HG03558 (cell line): Measurements from ENCODE around the gene GLP1R.

Source experiments
- ATAC-seq: cut with Tn5 transposase; IDR thresholded peaks from one replicate; pipeline ENCODE4 v1.9.1; 2021; ENCODE audit warnings: moderate number of reproducible peaks; ENCODE audit not compliant: unreplicated experiment; ENCODE audit errors: extremely low read depth

Gene GLP1R

DNA sequence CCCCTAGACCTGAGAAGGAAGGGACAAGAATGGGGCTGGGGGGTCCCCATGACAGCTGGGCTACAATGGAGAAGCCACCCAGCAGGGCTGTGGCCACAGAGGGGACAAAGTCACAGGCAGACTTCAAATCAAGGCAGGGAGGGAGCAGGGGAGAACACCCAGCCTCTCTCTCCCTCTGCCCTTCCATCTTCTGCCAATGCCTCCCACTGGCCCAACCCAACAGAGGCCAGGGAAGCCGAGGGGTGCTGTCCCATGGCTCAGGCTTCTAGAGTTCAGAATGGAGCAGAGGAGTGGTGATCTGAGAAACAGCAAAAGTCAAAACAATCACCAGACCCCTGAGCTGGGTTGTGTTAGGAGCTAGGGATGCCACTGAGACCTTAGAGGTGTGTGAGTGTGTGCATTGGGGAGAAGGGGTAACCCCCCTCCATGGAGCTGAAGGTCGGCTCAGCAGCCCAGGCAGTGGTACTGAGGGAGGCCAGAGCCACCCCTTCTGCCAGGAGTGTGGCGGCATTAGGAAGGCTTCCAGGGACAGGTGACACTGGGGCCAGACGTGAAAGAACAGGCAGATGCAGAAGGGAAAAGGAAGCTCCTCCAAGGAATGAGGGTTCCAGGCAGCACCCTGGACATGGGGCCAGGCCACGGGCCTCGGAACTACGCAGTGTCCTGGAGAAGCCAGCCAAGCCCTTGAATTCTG is 12.0 kb downstream of the GLP1R start:
- ATAC-seq, result no peak

GRCh38 chr6:39061182-39061581 is 12.6 kb downstream of the GLP1R start:
- no peak for ATAC-seq

GRCh38 chr6:39061588-39061987 is 13.0 kb downstream of the GLP1R start:
- no peak for ATAC-seq

GRCh38 chr6:39062014-39062740 is 13.6 kb downstream of the GLP1R start:
- ATAC-seq, result no peak

DNA sequence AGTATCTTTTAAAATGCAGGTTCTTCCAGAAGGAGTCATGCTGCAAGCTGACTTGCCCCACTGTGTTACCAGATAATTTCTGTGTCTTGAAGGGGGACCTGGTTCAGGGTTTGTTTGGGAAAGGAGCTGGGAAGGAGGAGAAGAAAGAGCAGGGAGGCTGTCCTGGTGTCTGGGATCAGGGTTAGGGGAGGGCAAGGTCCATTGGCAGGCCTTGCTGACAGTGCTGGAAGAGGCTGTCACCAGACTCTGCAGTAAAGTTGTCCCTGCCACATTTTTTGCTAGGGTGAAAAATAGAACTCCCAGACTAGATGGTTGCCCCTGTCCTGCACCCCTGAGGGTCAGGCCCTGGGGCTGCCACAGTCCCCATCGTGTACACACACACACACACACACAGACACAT is 14.9 kb downstream of the GLP1R start:
- no peak for ATAC-seq

GRCh38 chr6:39065561-39065960 is 17.0 kb downstream of the GLP1R start:
- no peak for ATAC-seq

DNA sequence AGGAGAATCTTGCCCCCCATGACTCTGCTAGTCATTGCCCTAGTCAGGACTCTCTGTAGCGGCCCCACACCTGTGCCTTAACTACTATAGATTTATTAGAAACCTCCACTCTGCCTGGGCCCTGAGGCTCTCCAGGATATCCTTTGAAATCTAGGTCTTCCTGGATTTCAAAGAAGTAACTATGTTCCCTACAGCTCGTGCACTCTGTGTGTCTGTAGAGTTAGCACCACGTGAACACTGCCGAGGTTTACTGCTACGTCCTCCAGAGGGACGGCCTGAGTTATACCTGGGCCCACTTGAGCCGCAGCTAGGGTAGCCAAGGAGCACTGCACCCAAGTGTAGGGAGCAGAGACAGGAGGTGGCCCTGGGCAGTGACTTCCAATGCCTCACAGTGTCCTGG is 19.8 kb downstream of the GLP1R start:
- no peak for ATAC-seq

DNA sequence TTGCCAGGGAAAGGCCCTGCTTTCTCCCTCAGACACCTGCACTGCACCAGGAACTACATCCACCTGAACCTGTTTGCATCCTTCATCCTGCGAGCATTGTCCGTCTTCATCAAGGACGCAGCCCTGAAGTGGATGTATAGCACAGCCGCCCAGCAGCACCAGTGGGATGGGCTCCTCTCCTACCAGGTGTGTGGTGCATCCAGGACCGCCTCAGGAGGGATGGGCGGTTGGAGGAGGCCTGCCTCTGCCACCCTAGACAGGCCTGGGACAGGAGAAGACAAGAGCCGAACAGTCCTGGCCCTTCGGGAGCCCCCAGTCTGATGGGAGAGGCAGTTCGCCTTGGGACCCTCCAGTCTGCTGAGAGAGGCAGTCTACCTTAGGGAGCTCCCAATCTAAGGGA is 24.2 kb downstream of the GLP1R start:
- no peak for ATAC-seq

DNA sequence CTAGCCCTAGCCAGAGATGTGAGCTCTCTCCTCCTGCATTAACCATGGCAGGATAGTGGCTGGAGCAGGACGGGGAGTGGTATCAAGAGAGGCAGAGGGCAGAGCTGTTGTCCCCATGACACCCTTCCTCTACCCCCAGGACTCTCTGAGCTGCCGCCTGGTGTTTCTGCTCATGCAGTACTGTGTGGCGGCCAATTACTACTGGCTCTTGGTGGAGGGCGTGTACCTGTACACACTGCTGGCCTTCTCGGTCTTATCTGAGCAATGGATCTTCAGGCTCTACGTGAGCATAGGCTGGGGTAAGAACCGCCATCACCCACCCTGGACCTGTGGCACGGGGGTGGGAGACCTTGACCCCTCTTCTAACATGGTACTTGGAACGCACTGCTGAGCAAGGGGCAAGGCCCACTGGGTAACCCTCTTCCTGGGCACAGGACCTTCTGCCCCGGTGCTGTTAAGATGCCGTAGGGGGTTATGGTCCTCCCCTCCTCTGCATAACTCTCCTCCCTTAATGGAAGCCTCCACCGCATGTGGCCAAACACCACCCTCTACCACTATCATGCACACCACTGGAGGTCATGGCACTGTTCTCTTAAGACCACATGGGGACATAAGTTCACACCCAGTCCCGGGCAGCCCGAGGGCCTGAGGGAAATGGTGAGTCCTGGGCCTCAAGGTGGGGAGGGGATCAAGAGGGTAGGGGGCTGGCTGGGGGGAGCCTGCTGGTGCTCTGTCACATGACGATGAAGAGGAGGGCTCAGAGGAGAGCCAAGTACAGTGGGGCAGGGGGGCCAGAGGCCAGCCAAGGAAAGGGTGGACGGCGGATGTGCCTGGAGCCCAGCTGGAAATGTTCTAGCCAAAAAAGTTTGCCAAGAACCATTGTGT is 25.1 kb downstream of the GLP1R start:
- no peak for ATAC-seq

DNA sequence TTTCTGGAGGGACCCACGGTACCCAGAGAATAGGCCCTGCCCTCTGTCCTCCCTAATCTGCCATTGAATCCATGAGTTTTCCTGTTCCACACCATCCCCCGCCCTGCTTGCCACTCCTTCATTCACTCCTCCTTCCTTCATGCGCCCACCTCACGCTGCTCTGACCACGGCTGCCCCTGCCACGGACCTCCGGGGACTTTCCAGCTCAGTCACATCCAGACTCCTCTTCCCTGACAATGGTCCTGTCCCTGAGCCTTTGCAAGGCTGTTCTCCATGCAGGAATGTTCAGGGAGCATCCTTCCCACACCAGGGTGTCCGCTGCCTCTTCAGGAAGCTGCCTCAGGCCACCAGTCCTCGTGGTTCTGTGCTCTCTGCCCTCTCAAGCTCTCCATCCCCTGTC is 25.9 kb downstream of the GLP1R start:
- no peak for ATAC-seq

- ATAC-seq, result no peak
Observed at GRCh38 chr6:39075010-39075686, 26.6 kb downstream of the GLP1R start.

DNA sequence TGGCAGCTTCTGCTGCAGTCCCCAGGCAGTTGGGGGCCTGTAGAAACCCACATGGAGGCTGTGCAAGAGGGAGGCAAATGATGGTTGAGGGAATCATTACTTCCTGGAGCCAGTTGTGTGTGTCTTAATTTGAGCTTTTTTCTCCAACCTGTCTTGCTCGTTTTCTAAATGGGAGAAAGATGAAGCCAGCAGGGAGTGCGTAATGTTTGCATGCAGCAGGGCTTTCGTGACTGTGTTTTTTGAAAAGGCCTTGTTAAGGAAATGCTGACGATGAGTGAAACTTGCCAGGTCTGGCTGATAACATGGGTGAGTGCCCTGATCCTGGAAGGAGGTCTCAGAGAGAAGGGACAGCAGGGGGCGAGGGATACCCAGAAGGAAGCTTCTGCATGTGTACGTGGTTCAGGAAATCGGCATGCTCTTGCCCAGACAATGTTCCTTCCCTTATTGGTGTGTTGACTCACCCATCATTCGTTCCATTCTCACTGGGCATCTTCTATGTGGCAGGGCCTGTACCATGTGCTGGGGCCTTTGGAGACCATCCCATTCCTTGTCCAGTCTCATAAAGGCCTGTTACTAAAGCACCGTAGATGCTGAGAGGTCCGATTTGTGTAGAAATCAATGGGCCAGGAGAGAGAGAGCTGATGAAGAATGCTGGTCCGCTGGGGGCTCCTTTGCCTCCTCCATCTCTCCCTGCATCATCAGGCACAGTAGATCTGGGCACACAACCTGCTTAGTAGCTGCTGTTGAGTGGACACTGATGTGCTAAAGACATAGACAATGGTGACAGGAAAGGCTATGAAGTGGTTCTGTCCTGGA is 27.4 kb downstream of the GLP1R start:
- no peak for ATAC-seq

GRCh38 chr6:39076623-39077535 is 28.3 kb downstream of the GLP1R start:
- no peak for ATAC-seq

- ATAC-seq, result no peak
Observed at GRCh38 chr6:39077882-39078594, 29.5 kb downstream of the GLP1R start.

GRCh38 chr6:39078695-39079094 is 30.1 kb downstream of the GLP1R start:
- no peak for ATAC-seq

DNA sequence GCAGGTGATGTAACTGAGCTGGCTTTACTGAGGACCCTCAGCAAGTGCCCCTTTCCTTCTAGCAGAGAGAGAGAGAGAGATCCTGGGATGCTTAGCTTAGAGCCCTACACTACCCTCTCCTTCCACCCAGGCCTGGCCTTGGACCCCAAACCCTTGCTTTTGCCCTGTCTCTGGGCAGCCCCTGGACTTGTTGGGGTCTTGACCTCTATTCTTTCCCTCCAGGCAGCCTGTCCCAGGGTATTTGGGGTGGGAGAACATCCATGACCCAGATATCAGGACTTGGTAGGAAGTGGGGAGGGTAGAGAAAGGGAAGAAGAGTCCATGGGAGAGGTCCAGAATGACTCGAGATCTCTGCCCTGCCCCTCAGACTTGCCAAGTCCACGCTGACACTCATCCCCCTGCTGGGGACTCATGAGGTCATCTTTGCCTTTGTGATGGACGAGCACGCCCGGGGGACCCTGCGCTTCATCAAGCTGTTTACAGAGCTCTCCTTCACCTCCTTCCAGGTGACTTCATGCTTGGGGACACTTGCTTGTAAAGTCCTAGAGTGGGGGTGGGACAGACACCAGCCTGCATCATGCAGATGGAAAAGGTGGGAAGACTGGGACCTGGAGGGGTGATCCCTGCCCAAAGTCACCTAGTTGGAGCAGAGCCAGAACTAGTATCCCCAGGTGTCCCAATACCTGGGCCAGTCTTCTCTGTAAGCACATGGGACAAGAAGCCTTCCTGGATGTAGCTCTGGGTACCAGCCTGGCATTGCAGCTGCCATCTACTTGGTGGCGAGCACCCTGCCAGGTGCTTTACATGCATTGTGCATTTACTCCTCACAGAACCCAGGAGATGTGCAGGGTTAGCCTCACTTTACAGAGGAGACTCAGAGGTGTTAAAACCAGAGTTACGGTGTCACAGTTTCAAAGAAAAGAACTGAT is 30.9 kb downstream of the GLP1R start:
- ATAC-seq, result no peak

DNA sequence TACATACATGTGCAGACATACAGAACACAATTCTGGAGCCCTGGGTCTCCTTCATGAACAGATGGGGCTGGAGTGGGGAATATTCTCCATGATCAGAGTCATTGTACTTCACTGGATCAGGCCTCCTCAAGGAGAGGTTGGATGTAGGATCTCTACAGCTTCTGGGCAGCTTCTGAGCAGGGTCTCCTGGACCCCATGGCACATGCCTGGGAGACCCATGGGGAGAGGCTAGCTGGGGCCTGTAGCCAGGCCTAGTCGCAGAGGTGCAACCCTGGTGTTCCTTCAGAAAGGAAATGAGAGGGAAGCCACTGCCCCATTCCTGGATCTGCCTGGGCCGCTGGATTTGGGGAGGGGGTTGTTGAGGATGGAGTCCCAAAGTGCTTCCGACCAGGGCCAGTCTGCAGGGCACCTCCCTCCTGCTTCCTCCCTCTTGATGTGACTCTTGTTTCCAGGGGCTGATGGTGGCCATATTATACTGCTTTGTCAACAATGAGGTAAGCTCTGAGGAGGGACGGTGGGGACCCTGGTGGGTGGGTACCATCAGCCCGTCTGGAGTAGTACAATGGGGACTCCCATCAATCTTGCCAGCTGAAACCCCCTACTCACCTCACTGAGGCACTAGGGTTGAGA is 31.8 kb downstream of the GLP1R start:
- no peak for ATAC-seq
